Osteocyte (in vitro differentiated cells): Measurements from ENCODE around the gene FAM20A. TPM values are rescaled to one million over a fixed set of nuclear protein-coding genes. Genes with fewer than 3 reads are reported as not detected.

ENCODE experiments used
- DNase-seq: peaks from one replicate; pipeline ENCODE4 v3.0.0; 2021; ENCODE audit warnings: mixed read lengths; ENCODE audit not compliant: unreplicated experiment; ENCODE audit errors: extremely low spot score
- H3K27ac Mint-ChIP-seq: one replicate; pipeline ENCODE4 v1.8.0; 2021; ENCODE audit warnings: mild to moderate bottlenecking, mixed read lengths; ENCODE audit not compliant: unreplicated experiment
- H3K27me3 Mint-ChIP-seq: one replicate; pipeline ENCODE4 v1.8.0; 2021; ENCODE audit warnings: mixed read lengths; ENCODE audit not compliant: unreplicated experiment
- H3K36me3 Mint-ChIP-seq: one replicate; pipeline ENCODE4 v1.8.0; 2021; ENCODE audit warnings: mixed read lengths; ENCODE audit not compliant: unreplicated experiment
- H3K4me1 Mint-ChIP-seq: one replicate; pipeline ENCODE4 v1.8.0; 2021; ENCODE audit warnings: mixed read lengths; ENCODE audit not compliant: unreplicated experiment
- H3K4me3 Mint-ChIP-seq: one replicate; pipeline ENCODE4 v1.8.0; 2021; ENCODE audit warnings: mild to moderate bottlenecking, moderate library complexity, mixed read lengths; ENCODE audit not compliant: unreplicated experiment
- H3K9me3 Mint-ChIP-seq: one replicate; pipeline ENCODE4 v1.8.0; 2021; ENCODE audit warnings: mixed read lengths; ENCODE audit not compliant: unreplicated experiment
- long read RNA-seq: library from polyadenylated mRNA; unstranded; transcript quantifications from one replicate; pipeline ENCODE4 v2.0.0, GENCODE V29; 2021
- total RNA-seq: library from RNA; stranded (reverse); gene quantifications from 2 replicates; pipeline ENCODE4 v1.2.1, GENCODE V29; 2021
- TF ChIP-seq, protein P1 (sequence below): fragments of 200-600 bp; sonication (generic); IDR thresholded peaks from 2 replicates; pipeline ENCODE4 v1.5.0; 2021; ENCODE audit warnings: antibody characterized with exemption, mild to moderate bottlenecking, moderate library complexity

Gene FAM20A
- not detected in 2 replicates for total RNA-seq
- long read RNA-seq, partial matches to known transcripts = 0 of 2 reads
- long read RNA-seq, other reads (novel, unspliced or antisense) = 2 of 2 reads

DNA sequence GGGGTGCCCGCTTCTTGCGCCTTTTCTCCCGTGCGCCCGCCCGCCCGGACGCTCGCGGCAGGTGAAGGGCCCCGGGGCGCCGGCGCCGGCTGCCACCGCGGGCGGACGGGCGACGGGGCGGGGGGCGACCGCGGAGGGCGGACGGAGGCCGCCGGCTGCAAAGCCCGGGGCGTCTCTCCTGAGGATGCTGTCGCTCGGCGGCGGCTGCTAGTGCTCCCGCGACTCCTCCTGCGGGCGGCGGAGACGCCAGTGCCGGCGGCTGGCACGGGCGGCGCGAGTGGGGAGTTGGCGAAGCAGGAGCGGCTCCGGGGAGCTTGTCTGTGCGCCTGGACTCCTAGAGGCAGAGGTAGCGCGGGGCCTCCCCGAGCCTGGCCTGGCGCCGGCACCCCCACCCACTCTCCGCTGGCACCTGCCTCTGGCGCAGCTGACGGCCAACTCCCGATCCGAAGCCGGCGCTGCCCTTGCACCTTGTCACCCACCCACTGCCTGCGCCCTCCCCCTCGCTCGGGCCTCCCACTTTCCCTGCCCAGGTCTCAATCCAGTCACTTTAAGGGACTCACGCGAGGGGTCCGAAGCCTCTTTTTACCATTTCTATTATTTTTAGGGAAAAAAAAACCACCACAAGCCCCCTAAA is at the start of gene FAM20A:
TSS of gene FAM20A (minus strand) at position 437 of the 634 bp plus-strand sequence. CDS start 701 bp downstream, outside the sequence.
- TF ChIP-seq, protein P1, sequence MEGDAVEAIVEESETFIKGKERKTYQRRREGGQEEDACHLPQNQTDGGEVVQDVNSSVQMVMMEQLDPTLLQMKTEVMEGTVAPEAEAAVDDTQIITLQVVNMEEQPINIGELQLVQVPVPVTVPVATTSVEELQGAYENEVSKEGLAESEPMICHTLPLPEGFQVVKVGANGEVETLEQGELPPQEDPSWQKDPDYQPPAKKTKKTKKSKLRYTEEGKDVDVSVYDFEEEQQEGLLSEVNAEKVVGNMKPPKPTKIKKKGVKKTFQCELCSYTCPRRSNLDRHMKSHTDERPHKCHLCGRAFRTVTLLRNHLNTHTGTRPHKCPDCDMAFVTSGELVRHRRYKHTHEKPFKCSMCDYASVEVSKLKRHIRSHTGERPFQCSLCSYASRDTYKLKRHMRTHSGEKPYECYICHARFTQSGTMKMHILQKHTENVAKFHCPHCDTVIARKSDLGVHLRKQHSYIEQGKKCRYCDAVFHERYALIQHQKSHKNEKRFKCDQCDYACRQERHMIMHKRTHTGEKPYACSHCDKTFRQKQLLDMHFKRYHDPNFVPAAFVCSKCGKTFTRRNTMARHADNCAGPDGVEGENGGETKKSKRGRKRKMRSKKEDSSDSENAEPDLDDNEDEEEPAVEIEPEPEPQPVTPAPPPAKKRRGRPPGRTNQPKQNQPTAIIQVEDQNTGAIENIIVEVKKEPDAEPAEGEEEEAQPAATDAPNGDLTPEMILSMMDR = no peak
- DNase-seq = peak; percentile 84
- peaks cover 8% of the 10 kb centered on the region for H3K4me1 Mint-ChIP-seq
- H3K27me3 Mint-ChIP-seq = peaks cover 67% of the 10 kb centered on the region
- no peaks in the 10 kb centered on the region for H3K36me3 Mint-ChIP-seq
- H3K4me3 Mint-ChIP-seq = peak within 1 kb of the TSS; percentile 57
- H3K27ac Mint-ChIP-seq = no peak within 1 kb of the TSS
- H3K9me3 Mint-ChIP-seq = no peaks in the 10 kb centered on the region

DNA sequence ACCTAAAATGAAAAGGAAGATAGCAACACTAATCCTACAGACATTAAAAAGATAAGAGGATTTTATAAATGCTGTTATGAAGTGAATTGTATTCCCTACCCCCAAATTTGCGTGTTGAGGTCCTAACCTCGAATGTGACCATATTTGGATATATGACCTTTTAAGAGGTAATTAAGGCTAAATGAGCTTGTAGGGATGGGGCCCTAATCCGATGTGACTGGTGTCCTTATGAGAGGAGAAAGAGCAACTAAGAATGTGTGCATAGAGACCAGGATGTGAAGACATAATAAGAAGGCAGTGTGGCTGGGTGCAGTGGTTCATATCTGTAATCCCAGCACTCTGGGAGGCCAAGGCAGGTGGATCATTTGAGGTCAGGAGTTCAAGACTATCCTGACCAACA is 48.2 kb upstream of the FAM20A start:
- TF ChIP-seq, protein P1 = no peak
- H3K27ac Mint-ChIP-seq = no peak overlapping the region
- DNase-seq = no peak
- peaks cover 30% of the 10 kb centered on the region for H3K27me3 Mint-ChIP-seq
- H3K9me3 Mint-ChIP-seq = peaks cover 7% of the 10 kb centered on the region
- no peaks in the 10 kb centered on the region for H3K36me3 Mint-ChIP-seq
- no peak overlapping the region for H3K4me3 Mint-ChIP-seq
- no peaks in the 10 kb centered on the region for H3K4me1 Mint-ChIP-seq

DNA sequence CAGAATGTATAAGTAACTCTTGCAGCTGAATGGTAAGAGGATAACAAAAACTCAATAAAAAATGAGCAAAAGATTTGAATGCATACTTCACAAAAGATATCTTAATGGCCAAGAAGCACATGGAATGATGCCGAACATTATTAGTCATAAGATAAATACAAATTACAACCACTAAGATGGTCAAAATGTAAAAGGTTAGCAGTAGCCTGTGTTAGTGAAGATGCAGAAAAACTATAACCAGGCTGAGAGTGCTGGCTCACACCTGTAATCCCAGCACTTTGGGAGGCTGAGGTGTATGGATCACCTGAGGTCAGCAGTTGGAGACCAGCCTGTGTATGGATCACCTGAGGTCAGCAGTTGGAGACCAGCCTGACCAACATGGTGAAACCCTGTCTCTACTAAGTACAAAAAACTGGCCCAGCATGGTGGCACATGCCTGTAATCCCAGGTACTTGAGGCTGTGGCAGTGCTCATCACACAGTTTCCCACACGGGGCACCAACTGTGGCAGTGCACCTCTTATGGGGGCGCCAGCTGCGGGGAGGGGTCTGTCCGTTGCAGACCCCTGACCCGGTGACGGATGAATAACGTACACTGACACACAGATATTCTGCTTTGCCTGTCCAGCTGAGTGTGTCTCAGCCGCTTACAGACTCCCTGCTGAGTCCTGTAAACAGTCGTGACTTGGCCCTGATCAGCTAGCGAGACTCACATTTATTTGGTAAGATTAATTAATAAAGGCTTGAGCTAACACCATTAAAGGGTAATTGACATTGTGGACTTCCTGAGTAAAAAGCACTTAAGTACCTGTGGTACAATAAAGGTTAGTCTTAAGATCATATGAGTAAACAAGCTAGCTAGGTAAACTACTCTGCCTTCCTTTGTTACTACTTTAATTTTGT is 45.7 kb upstream of the FAM20A start:
- H3K9me3 Mint-ChIP-seq = peaks cover 7% of the 10 kb centered on the region
- H3K36me3 Mint-ChIP-seq = no peaks in the 10 kb centered on the region
- TF ChIP-seq, protein P1 = no peak
- H3K4me1 Mint-ChIP-seq = no peaks in the 10 kb centered on the region
- H3K4me3 Mint-ChIP-seq = no peak overlapping the region
- H3K27ac Mint-ChIP-seq = no peak overlapping the region
- DNase-seq = no peak
- H3K27me3 Mint-ChIP-seq = peaks cover 40% of the 10 kb centered on the region

DNA sequence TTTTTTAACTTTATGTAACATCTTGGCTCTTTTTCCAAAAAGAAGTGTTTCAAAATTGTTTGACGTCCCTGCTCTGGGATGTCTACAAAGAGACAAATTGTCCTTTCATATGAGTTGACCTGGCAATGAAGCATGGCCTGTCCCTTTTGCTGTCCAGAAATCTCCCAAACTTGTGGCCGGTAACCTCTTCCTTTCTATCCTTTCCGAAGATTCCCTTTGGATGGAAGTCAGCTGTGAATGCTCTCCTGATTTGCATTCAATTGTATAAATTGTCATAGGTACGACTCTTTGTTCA is 40.9 kb upstream of the FAM20A start:
- peaks cover 34% of the 10 kb centered on the region for H3K27me3 Mint-ChIP-seq
- no peaks in the 10 kb centered on the region for H3K36me3 Mint-ChIP-seq

More for the DNA sequence above, 40.9 kb upstream of the FAM20A start:
- H3K27ac Mint-ChIP-seq = no peak overlapping the region
- H3K4me1 Mint-ChIP-seq = no peaks in the 10 kb centered on the region
- no peak overlapping the region for H3K4me3 Mint-ChIP-seq
- TF ChIP-seq, protein P1 = no peak
- no peaks in the 10 kb centered on the region for H3K9me3 Mint-ChIP-seq
- no peak for DNase-seq
